A549 treated with ZK216348 at 1 μM for 4 hours (cell line): ENCODE results near the gene CD2BP2. TPM values are rescaled to one million over a fixed set of nuclear protein-coding genes. Genes with fewer than 3 reads are reported as not detected.

ENCODE experiments used
- total RNA-seq: library from RNA; stranded (reverse); fragments of 200-300 nt; extraction: Qiagen RNA extraction; gene quantifications from 5 replicates; pipeline ENCODE4 v1.2.3, GENCODE V29; 2022; ENCODE audit warnings: low read depth

CD2BP2 gene
- total RNA-seq, result 61.1 to 68.0 TPM (median 65.1 TPM) in 5 replicates

DNA sequence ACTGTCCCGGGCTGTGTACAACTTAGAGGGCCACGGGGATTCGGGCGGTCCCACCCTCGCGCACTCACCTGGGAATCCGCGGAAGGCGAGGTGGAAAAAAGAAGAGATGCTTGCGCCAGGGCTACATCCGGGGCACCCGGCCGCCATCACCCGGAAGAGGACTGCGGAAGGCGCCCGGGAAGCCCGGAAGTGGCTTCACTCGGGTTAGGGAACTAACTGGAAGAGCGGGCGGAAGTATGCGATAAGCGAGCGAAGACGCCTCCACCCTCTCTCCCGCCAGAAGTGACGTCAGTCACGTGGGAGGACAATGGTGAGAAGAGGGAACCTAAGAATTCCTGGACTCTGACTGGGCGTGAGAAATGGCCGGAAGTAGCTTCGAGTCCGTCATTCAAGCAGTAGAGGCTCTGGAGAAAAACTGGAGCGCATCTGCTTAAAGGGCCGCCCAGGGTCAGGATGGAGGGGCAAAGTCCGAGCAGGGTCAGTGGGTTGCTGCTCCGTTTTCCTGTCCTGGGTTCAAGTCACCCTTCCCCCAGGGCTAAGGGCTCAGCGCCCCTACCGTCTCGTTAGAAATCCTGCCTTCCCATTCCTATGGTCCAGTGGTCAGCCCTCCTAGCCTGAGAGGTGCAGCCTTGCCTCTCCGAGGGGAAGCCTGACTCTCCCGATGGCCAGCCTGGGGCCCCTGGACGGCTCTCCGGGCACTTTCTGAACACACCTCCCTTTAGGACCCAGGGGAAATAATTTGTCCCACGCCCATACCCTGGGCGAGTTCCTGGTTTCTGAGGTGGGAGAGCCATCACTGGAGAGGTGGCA is at the start of gene CD2BP2:
TSS of gene CD2BP2 (minus strand) at position 165 of the 810 bp plus-strand sequence. CDS start 627 bp downstream, outside the sequence.

DNA sequence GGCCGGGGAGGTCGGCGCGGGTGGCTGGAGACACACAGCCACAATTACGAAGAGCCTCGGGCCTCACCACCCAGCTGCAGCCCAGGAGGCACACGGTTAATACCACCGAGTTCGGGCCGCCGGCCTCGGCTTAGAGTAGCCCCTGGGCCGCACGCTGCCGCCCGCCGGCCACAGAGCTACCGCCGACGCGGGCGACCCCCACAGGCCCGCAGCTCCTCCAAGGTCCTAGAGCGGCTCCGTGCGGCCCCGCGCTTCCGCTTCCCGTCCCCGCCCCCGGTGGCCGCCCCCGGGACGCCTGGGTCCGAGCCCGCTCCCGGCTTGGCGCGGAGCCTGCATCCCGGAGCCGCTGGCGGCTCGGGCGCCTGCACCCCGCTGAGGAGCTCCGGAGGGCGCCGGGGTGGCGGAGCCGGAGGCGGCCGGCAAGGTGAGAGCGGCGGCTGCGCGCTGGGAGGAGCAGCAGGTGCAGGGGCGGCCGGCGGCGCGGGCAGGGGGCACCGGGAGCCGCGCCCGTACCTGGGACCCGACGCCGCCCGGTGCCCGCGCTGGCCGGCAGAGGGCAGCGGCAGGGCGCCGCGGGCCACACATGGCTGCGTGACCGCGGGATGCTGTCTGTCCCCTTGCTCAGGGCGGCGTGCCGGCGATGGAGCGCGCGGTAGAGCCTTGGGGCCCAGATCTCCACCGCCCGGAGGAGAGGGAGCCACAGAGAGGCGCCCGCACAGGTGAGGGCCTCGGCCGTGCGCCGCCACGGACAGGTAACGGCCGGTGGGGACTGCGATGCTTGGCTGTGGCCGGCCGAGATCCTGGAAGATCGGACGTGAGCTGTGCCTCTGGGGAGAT is 40.3 kb upstream of the CD2BP2 start, which contains the start of gene ZNF48:
TSS of gene ZNF48 (plus strand) at position 266 of the 837 bp plus-strand sequence. CDS start at position 641, 375 bp downstream.

DNA sequence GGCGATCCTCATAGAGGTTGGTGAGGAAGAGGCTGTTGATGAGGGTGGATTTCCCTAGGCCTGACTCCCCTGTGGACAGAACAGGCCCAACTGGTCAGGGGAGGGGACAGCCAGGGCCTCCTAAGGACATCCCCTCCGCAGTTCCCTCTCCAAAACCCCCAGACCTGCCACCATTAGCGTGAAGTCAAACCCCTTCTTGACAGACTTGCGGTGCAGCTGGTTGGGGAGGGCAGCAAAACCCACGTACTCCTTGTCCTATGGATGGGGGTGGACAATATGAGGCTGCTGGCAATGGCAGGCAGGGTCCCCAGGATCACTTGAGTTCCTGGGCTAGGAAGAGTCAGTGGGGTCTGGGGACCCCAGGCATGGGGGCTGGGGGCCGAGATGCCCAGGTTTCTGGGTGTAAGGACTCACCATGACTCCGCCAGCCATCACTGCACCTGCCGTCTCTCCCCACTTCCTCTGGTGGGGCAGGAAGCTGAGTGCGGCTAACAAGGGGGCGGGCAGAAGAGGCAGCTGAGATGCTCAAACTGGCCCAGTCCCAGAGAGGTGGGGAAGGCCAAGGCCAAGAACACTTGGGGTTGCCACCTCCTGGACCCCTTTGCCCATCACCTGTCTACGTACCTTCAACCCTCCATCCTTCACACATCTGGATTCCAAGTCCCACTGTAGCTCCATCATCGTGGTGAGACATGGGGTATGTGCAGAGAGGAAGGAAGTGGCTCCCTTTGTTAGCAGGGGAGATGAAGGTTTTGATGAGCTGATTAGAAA is 27.2 kb upstream of the CD2BP2 start, which contains the start of gene SEPTIN1:
TSS of gene SEPTIN1 (minus strand) at position 451 of the 771 bp plus-strand sequence. CDS start at position 432, 19 bp downstream.

DNA sequence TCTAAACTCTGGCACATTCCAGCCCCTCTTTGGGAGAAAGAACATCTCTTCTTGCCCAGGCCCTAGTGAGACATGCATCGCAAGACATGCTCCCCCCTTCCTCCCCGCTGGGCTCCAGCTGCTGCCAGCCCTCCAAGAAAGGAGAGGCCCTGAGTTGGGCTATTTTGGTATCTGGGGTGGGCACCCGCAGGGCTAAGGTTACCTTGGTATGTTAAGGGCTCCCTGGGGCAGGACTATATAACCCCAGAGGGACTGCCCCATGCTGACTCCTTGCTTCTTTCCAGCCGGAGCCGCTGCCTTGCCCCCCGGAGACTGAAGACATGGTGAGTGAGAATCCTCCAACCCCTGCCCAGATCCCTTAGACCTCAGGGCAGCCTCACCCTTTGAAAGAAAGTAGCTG is 19.4 kb upstream of the CD2BP2 start, which contains the start of gene MYL11:
TSS of gene MYL11 (plus strand) at position 265 of the 400 bp plus-strand sequence. CDS start at position 321, 56 bp downstream.

DNA sequence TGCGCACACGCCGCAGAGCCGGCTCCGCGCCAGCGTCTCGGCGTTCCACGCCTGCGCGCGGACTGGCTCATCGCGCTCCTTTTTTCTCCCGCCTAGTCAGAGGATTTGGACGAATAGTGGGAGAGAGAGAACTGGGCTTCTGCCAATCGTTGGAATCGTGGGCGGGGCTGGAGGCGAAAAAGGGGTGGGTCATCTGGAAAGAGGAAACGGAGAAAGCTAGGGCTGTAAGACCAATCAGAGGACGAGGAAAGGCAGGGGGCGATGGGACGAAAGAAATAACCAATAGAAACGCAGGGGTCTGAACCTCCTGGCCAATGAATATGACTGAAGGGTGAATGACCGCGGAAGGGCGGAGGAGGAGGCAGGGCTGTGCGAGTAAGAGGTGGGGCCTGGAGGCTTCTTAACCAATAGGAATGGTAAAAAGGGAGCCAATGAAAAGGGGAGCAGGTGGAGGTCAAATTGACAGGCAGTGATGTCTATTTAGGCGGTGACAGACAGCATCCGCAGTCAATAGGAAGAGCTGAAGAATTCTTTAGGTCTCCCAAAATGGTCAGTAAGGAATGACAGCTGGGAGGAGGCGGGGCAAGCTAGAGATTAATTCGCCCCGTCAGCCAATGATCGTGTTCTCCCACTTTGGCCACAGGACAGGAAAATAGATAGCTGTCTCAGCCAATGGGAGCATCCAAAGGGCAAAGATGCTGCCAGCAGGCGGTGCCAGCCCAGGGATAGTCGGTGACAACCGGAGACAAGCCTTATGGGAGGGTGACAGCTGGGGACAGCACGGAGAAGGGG is 15.5 kb upstream of the CD2BP2 start, which contains the start of gene TBC1D10B:
TSS of gene TBC1D10B (minus strand) at position 39 of the 792 bp plus-strand sequence. CDS start 311 bp downstream, outside the sequence.

Other genes with a start within 250 kb of the CD2BP2 start
- 1.1 to 2.1 TPM (median 1.6 TPM) in 5 replicates for gene GDPD3, start 241.8 kb downstream of the CD2BP2 start, total RNA-seq
- gene MAPK3, start 232.1 kb downstream of the CD2BP2 start, total RNA-seq, result 34.6 to 39.2 TPM (median 36.7 TPM) in 5 replicates
- gene CORO1A, start 171.7 kb downstream of the CD2BP2 start, total RNA-seq, result 2.7 to 5.1 TPM (median 3.0 TPM) in 5 replicates
- 162 to 210 TPM (median 202 TPM) in 5 replicates for gene BOLA2B, start 161.6 kb downstream of the CD2BP2 start, total RNA-seq
- gene SLX1A, start 161.4 kb downstream of the CD2BP2 start, total RNA-seq, result 6.4 to 29.4 TPM (median 11.8 TPM) in 5 replicates
- gene SULT1A3, start 156.1 kb downstream of the CD2BP2 start, total RNA-seq, result 4.1 to 12.4 TPM (median 7.9 TPM) in 5 replicates
- gene NPIPB13, start 106.8 kb downstream of the CD2BP2 start, total RNA-seq, result 0.62 to 3.6 TPM (median 2.0 TPM) in 5 replicates
- gene TBC1D10B, start 15.2 kb upstream of the CD2BP2 start, total RNA-seq, result 19.1 to 34.9 TPM (median 33.6 TPM) in 5 replicates
- gene MYL11, start 19.5 kb upstream of the CD2BP2 start, total RNA-seq, result not detected in 5 replicates
- gene SEPTIN1, start 27.3 kb upstream of the CD2BP2 start, total RNA-seq, result 1.9 to 2.3 TPM (median 2.2 TPM) in 5 replicates
- 11.3 to 14.8 TPM (median 13.1 TPM) in 5 replicates for gene ZNF48, start 40.1 kb upstream of the CD2BP2 start, total RNA-seq
- gene ZNF771, start 52.3 kb upstream of the CD2BP2 start, total RNA-seq, result 2.9 to 6.7 TPM (median 6.1 TPM) in 5 replicates
- gene DCTPP1, start 74.7 kb upstream of the CD2BP2 start, total RNA-seq, result 85.1 to 139 TPM (median 127 TPM) in 5 replicates
- 47.5 to 50.9 TPM (median 48.1 TPM) in 5 replicates for gene SEPHS2, start 90.6 kb upstream of the CD2BP2 start, total RNA-seq
- 0.15 to 0.32 TPM (median 0.20 TPM) in 3 of 5 replicates, not detected in the others for gene ITGAL, start 117.4 kb upstream of the CD2BP2 start, total RNA-seq
- 30.8 to 51.6 TPM (median 48.5 TPM) in 5 replicates for gene ZNF768, start 171.3 kb upstream of the CD2BP2 start, total RNA-seq
- 2.7 to 4.7 TPM (median 4.1 TPM) in 5 replicates for gene ZNF747, start 179.6 kb upstream of the CD2BP2 start, total RNA-seq
- 3.1 to 7.0 TPM (median 5.5 TPM) in 5 replicates for gene ZNF764, start 203.1 kb upstream of the CD2BP2 start, total RNA-seq
- 6.1 to 12.0 TPM (median 7.0 TPM) in 5 replicates for gene ZNF688, start 216.4 kb upstream of the CD2BP2 start, total RNA-seq
- gene ZNF785, start 230.4 kb upstream of the CD2BP2 start, total RNA-seq, result not detected in 5 replicates